BJ (cell line): ENCODE data around the gene SLC9A6. TPM values are rescaled to one million over a fixed set of nuclear protein-coding genes. Genes with fewer than 3 reads are reported as not detected.

Experiments used
- CTCF ChIA-PET: fragments of 350-600 bp; formaldehyde crosslinking; extraction: SDS; loops from one replicate; lab custom pipeline; 2021; ENCODE audit warnings: antibody characterized with exemption, inconsistent platforms; lab: Yijun Ruan, JAX
- POLR2A ChIA-PET: fragments of 300-600 bp; sonication (Branson Sonifier 250); formaldehyde crosslinking; extraction: SDS; loops from one replicate; lab custom pipeline; 2021; ENCODE audit warnings: antibody characterized with exemption; lab: Charles Lee
- DNase-seq: peaks from one replicate; pipeline ENCODE4 v3.0.0-alpha.2; 2011; ENCODE audit warnings: low read depth
- H3K27me3 ChIP-seq: 2 replicates; pipeline ENCODE4 v1.6.0; 2011; ENCODE audit warnings: low read length; ENCODE audit not compliant: control insufficient read depth, insufficient read depth
- H3K36me3 ChIP-seq: 2 replicates; pipeline ENCODE4 v1.5.1; 2011; ENCODE audit warnings: low read length; ENCODE audit not compliant: control insufficient read depth, insufficient read depth
- H3K4me3 ChIP-seq: 2 replicates; pipeline ENCODE4 v1.5.1; 2011; ENCODE audit warnings: low read depth, mild to moderate bottlenecking, control low read depth, low read length
- polyA plus RNA-seq: library from polyadenylated mRNA; depleted of rRNA; stranded (reverse); fragments of >200 nt; gene quantifications from 2 replicates; pipeline ENCODE4 v1.2.3, GENCODE V29; 2011
- TF ChIP-seq, protein P1 (sequence below): IDR thresholded peaks from 2 replicates; pipeline ENCODE4 v1.5.1; 2011; ENCODE audit warnings: low read depth, mild to moderate bottlenecking, control low read depth, inconsistent platforms, low read length, moderate library complexity; ENCODE audit not compliant: insufficient read depth

SLC9A6 gene
- polyA plus RNA-seq, 1 experiment, result 6.3 TPM

DNA sequence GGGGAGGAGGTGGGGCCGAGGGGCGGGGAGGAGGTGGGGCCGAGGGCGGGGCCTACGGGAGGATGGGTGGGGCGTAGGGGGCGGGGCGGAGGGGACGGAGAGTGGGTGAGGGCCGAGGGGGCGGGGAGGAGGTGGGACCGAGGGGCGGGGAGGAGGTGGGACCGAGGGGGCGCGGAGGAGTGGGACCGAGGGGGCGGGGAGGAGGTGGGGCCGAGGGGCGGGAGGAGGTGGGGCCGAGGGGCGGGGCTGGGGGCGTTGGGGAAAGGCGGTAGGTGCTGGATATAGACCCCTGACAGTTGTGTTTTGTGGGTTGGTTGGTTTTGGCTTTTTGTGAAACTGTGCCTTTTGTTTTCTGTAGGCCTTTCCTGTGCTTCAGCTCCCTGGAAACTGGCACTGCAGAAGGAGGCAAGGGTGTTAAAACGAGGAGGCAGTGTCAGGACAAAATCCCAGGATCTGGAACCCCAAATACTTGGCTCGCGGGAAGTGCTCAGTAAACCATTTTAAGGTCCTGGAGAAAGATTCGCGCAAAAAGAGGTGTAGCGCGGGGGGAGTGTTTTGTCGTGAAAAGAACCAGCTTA, 10.9 kb upstream of the SLC9A6 start:
- DNase-seq, result no peak
- H3K36me3 ChIP-seq, result no peaks in the 10 kb centered on the region
- H3K4me3 ChIP-seq, result peak overlapping the region; percentile 33
- ChIA-PET POLR2A (no interaction called here), CTCF (interaction anchor here (0.6 kb wide), 2 partner anchors 364 to 769 kb away, joined by 3 read pairs; no protein-coding TSS in a partner anchor)
- TF ChIP-seq, protein P1, sequence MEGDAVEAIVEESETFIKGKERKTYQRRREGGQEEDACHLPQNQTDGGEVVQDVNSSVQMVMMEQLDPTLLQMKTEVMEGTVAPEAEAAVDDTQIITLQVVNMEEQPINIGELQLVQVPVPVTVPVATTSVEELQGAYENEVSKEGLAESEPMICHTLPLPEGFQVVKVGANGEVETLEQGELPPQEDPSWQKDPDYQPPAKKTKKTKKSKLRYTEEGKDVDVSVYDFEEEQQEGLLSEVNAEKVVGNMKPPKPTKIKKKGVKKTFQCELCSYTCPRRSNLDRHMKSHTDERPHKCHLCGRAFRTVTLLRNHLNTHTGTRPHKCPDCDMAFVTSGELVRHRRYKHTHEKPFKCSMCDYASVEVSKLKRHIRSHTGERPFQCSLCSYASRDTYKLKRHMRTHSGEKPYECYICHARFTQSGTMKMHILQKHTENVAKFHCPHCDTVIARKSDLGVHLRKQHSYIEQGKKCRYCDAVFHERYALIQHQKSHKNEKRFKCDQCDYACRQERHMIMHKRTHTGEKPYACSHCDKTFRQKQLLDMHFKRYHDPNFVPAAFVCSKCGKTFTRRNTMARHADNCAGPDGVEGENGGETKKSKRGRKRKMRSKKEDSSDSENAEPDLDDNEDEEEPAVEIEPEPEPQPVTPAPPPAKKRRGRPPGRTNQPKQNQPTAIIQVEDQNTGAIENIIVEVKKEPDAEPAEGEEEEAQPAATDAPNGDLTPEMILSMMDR, result no peak
- H3K27me3 ChIP-seq, result no peaks in the 10 kb centered on the region

DNA sequence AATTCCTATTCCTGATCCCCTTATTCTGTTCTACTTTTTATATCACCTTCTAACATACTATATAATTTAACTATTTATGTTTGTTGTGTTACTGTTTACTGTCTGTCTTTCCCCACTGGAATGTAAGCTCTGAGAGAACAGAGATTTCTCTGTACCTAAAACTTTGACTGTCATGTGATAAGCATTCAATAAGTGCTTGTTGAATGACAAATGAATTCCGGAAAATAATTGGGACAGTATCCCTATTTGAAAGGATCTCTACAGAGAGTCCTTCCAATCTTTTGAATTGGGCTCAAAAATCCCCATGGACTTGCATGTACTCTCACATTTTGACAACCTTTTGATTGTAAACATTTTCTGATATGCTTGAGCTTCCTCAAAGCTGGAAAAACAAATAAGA, 9.8 kb upstream of the SLC9A6 start:
- CTCF ChIA-PET, result interaction anchor here (0.8 kb wide), 1 partner anchor 8 kb away, joined by 3 read pairs; no protein-coding TSS in a partner anchor
- H3K4me3 ChIP-seq, result no peak overlapping the region
- POLR2A ChIA-PET, result no interaction called here

DNA sequence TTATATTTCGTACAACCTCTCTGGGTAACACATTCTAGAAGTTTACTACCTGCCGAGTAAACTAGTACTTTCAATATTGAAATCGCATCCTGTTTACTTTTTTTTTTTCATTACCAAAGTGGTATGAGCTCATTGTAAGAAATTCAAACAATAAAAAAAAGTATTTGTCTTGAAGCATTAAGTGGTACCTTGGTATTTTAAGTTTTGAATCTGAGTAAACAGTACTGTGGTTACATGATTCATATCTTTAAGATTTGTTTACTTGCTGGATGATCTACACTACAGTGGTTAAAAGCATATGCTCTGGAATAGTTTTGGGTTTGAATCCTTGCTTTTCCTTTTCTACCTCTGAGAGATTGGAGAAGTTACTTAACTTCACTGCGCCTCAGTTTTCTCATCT, 7.6 kb upstream of the SLC9A6 start:
- ChIA-PET CTCF (interaction anchor here (0.6 to 1.0 kb wide), 2 partner anchors 51 to 450 kb away, joined by 3 to 4 read pairs; no protein-coding TSS in a partner anchor), POLR2A (interaction anchor here (0.6 to 0.7 kb wide), 2 partner anchors 294 to 994 kb away, joined by 3 to 7 read pairs; no protein-coding TSS in a partner anchor)
- DNase-seq, result peak; percentile 46
- H3K4me3 ChIP-seq, result no peak overlapping the region
- no peaks in the 10 kb centered on the region for H3K36me3 ChIP-seq
- TF ChIP-seq, protein P1, result no peak
- H3K27me3 ChIP-seq, result no peaks in the 10 kb centered on the region

More for the DNA sequence above, 9.8 kb upstream of the SLC9A6 start:
- Histone ChIP-seq H3K27me3 (no peaks in the 10 kb centered on the region), H3K36me3 (no peaks in the 10 kb centered on the region)
- DNase-seq, result no peak
- TF ChIP-seq, protein P1, result no peak

DNA sequence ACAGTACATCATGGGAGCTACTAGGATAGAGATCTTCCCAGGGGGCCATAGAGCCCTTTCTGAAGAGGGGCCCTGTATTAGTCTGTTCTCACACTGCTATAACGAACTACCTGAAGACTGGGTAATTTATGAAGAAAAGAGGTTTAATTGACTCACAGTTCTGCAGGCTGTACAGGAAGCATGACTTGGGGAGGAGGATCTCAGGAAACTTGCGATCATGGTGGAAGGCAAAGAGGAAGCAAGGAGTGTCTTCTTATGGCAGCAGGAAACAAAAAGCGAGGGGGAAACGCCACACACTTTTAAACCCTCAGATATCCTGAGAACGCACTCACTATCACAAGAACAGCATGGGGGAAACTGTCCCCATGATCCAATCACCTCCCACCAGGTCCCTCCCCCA, 4.2 kb upstream of the SLC9A6 start:
- no peaks in the 10 kb centered on the region for H3K27me3 ChIP-seq
- H3K36me3 ChIP-seq, result no peaks in the 10 kb centered on the region
- ChIA-PET CTCF (no interaction called here), POLR2A (no interaction called here)
- no peak overlapping the region for H3K4me3 ChIP-seq
- TF ChIP-seq, protein P1, result no peak
- no peak for DNase-seq

DNA sequence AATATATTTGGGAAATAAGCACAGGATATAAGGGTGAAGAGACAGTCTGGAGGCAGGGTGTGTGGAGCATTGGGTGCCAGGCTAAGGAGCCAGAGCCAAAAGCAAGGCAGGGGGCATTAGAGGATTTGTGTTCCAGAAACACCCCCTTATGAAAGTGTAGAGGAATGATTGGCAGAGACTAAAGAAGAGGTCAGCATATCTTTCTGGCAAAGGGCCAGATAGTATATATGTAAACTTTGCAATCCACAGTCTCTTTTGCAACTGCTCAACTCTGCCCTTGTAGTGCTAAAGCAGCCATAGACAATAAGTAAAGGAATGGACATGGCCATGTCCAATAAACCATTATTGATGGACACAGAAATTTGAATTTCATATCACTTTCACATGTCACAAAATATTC, 3.6 kb upstream of the SLC9A6 start:
- TF ChIP-seq, protein P1, result no peak
- POLR2A ChIA-PET, result no interaction called here

More for the DNA sequence above, 3.6 kb upstream of the SLC9A6 start:
- Histone ChIP-seq H3K4me3 (no peak overlapping the region), H3K27me3 (no peaks in the 10 kb centered on the region), H3K36me3 (no peaks in the 10 kb centered on the region)
- CTCF ChIA-PET, result no interaction called here
- no peak for DNase-seq
